NB4 (cell line): ENCODE results near the gene OR2A42.
"Not testable (repeated sequence)": the region's sequence is repeated elsewhere in the genome, so short reads cannot be mapped to it uniquely, and the experiment has no call there.

Source experiments
- CTCF ChIP-seq: IDR thresholded peaks from one replicate; pipeline ENCODE4 v1.5.1; 2012; ENCODE audit warnings: low read depth, low read length
- POLR2A ChIP-seq: IDR thresholded peaks from 2 replicates; pipeline ENCODE4 v1.6.1; 2011; ENCODE audit warnings: mild to moderate bottlenecking; ENCODE audit not compliant: insufficient read length; ENCODE audit errors: extremely low read depth

DNA sequence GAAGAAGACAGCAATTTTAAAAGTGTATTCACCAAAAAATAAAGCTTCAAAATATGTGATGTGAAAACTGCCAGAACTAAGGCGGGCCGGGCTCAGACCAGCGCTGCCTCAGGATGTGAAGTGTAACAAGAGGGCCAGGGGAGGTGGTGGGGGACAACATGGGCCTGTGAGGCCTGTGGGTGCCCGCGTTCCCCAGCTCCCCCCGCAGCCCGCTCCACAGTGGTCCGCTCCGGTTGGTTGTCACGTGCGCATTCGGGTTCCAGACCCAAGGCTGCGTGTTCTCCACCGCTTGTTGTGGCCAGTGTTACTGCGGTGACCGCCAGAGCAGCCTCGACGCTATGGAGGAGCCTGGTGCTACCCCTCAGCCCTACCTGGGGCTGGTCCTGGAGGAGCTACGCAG lies 56.2 kb downstream of the OR2A42 start, which contains the start of gene CTAGE4:
- TF ChIP-seq CTCF, POLR2A: not testable (repeated sequence)
